ENCODE data around the gene GFPT2.

Gene GFPT2

GRCh38 chr5:180353048-180353979 lies at the start of gene GFPT2:
Gene GFPT2 (minus strand): TSS chr5:180353336. CDS start chr5:180353217, 119 bp downstream.
- peak; percentile 82 for DNase-seq (ENCODE audit: low spot score)

GRCh38 chr5:180402716-180403115 lies 49.6 kb upstream of the GFPT2 start:
- DNase-seq (ENCODE audit: low spot score): no peak

GRCh38 chr5:180401229-180401907 lies 48.2 kb upstream of the GFPT2 start:
- no peak for DNase-seq (ENCODE audit: low spot score)

- no peak for DNase-seq (ENCODE audit: low spot score)
Observed at GRCh38 chr5:180400416-180400815, 47.3 kb upstream of the GFPT2 start.

- no peak for DNase-seq (ENCODE audit: low spot score)
Observed at GRCh38 chr5:180399401-180400215, 46.5 kb upstream of the GFPT2 start.

GRCh38 chr5:180396926-180397325 lies 43.8 kb upstream of the GFPT2 start:
- DNase-seq (ENCODE audit: low spot score): peak; percentile 57

DNA sequence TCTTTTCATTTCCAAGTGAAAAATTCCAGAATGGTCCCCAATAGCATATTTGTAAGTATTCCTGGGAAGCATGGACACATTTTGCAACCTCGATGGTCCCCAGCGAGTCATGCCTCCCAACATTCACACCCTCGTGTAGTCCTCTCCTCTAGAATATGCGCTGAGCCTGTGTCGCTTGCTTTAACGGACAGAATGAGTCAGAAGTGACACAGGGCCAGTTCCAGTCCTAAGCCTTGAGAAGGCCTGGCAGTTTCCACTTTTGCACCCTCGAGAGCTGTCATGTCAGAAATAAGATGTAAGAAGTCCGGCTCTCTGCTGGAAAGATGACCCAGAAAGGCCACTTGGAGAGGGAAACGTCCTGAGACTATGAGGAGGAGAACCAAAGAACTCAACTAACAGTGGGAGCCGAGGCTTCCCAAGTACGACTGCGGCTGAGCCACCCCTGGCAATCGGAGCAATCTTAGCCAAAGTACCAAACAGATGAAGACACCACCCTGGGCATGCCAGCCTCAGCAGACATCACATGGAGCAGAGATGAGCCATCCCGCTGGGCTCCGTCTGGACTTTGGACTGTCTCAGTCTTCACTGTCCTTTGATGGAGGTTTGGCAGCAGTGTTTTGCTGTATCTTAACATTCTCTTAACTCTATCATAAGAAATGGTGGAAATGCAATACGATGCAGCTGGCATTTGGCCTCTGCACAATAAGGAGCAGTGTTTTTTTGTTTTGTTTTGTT lies 42.6 kb upstream of the GFPT2 start:
- DNase-seq (ENCODE audit: low spot score): peak; percentile 69

GRCh38 chr5:180394031-180394636 lies 41.0 kb upstream of the GFPT2 start:
- DNase-seq (ENCODE audit: low spot score): no peak

DNA sequence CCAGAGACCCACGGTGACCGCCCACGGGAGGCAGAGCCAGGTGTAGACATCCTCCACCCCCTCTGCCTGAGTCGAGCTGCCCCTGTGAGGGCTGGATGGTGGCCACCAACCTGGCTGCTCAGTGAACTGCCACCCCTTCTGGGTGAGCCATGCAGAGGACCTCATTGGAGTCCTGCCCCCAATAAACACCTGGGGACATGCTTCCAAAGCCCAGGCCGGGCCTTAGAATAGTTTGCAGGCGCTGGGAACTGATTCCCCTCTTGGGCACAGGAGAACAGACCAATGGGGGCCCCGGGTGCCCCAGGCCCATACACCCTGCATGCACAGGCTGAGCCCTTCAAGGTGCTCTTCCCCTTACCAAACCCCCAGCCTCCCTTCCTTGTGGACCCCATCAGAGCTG lies 38.1 kb upstream of the GFPT2 start:
- DNase-seq (ENCODE audit: low spot score): no peak

DNA sequence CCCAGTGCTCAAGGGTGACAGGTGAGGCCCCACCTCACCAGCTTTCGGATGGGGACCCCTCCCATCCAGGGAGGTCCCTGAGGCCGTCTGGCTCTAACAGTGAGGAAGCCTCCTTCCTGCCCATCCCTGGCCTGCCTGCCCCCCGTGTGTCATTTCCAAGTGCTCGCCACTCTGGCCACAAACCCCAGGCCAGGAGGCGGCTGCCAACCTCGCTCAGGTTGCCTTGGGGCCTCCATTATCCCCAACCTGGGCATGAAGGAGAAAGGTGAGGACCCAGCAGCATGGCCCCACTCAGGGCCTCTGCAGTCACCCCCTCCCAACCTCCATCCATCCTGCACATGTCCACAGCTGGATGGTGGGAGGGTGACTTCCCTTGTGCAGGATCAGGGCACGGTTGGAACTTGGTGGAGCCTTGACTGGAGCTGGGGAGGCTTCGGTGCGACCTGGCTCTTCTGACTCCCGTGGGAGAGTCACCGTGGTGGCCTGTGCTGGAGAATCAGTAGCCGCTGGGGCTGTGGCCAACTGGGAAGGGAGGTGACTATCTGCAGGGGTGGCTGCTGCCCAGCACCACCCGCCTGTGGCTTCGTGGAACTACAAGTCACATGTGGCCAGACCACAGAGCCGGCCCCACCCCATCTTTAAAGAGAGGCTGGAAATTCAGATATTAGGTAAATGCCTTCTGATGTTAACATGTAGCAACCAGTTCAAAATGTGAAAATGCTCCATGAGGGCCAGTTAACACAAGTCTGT lies 37.5 kb upstream of the GFPT2 start:
- no peak for DNase-seq (ENCODE audit: low spot score)

DNA sequence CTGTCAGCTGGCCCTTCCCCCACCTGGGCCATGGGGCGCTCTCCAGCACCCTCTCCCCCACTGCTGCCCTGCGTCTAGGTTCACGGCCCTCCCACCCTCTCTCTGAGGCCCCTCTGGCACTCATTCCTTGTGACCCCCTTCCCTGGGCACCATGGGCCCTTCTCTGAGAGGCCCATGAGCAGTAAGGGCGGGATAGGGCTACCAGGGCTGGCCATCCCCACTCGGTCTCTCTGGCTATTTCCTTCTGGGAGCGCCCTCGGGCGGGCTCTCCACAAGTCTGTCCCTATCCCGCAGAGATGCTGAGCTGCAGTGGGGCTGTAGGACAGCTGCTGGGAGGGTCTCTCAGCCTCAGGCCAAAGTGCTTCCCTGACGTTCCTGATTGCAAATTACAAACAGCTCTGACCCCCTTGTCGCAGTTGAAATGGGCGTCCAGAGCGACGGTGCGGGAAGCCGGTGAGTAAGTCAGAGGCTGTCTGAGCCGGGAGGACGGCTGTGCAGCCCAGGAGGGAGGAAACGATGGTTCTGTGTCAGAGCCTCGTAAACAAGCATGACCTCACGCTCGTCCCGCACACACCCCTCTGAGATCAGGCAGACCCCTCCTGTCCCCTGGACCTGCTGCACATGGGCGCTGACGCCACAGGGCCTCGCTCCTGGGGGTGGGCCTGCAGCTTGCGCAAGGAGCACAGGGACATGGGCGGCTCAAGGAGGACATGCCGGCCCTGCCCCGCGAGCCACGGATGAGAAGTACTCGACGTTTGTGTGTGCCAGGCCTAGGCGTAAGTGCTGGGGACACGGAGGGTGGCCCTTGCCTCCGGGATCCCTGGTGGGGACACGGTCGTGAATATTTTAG lies 36.3 kb upstream of the GFPT2 start:
- DNase-seq (ENCODE audit: low spot score): no peak

DNA sequence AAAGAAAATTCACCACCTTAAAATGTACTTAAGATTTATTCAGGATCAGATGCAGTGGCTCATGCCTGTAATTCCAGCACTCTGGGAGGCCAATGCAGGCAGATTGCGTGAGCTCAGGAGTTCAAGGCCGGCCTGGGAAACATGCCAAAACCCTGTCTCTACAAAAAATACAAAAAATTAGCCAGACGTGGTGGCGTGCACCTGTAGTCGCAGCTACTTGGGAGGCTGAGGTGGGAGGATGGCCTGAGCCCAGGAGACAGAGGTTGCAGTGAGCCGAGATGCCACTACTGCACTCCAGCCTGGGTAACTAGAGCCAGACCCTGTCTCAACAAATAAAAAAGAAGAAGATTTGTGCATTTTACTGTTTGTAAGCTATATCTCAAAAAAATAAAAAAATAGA lies 34.7 kb upstream of the GFPT2 start:
- DNase-seq (ENCODE audit: low spot score): no peak

DNA sequence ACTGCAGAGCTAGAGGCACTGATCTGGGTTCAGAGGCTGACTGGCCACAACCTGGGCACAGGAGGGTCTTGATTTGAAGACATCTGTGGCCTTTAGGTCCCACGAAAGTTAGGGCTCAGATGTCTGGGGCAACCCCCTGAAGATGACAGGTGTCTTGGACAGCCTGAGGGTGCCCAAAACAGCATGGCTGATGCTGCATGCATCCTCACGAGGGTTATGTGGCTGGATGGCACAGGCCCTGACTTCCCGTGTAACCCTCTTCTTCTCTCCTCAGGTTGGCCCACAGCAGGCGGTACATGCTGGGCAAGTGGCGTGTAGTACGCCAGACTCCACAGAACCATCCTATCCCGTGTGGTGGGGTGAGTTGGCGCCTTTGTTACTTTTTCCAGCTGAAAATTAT lies 29.8 kb upstream of the GFPT2 start:
- DNase-seq (ENCODE audit: low spot score): no peak

- DNase-seq (ENCODE audit: low spot score): no peak
Observed at GRCh38 chr5:180381851-180382480, 28.8 kb upstream of the GFPT2 start.

- DNase-seq (ENCODE audit: low spot score): no peak
Observed at GRCh38 chr5:180381428-180381827, 28.3 kb upstream of the GFPT2 start.

GRCh38 chr5:180380856-180381255 lies 27.7 kb upstream of the GFPT2 start:
- DNase-seq (ENCODE audit: low spot score): no peak

DNA sequence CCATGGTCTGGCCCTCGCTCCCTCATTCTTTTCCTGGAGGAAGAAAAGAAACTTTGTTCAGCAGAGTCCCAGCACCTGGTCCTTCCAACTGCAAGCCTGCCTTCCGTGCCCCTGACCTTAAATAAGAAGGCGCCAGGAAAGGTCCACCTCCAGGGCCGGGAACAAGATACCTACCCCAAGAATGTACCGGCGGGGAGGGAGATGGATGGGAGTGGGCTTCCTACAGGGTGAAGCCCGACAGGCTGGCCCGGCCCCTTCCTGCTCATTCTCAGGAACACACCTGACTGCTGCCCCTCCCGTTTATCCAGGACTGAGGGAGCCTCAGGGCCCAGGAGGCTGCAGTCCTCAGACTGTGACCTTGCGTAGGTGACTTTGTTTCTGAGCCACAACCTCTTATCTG lies 27.3 kb upstream of the GFPT2 start:
- no peak for DNase-seq (ENCODE audit: low spot score)

GRCh38 chr5:180379355-180380070 lies 26.4 kb upstream of the GFPT2 start:
- no peak for DNase-seq (ENCODE audit: low spot score)

All from cerebellar cortex (tissue), 1 donor.